Panc1 (cell line): Measurements from ENCODE around the gene ARHGAP6. TPM values are rescaled to one million over a fixed set of nuclear protein-coding genes. Genes with fewer than 3 reads are reported as not detected.

Experiments
- ATAC-seq: fragments of 200-7000 bp; cut with Tn5 transposase; 2 replicates; pipeline ENCODE4 v1.9.1; 2020; ENCODE audit warnings: mild to moderate bottlenecking, moderate library complexity
- BruUV-seq: library from RNA; stranded (reverse); fragments of 400-500 nt; replicated peaks from 2 replicates; lab custom pipeline; 2021; lab: Mats Ljungman, UMichigan
- CTCF ChIA-PET: fragments of 300-600 bp; sonication (Branson Sonifier 250); formaldehyde crosslinking; loops from one replicate; lab custom pipeline; 2022; ENCODE audit warnings: antibody characterized with exemption; lab: Charles Lee
- POLR2A ChIA-PET: fragments of 300-600 bp; sonication (Branson Sonifier 250); formaldehyde crosslinking; loops from one replicate; lab custom pipeline; 2022; ENCODE audit warnings: antibody characterized with exemption; lab: Charles Lee
- DNase-seq: peaks from one replicate; pipeline ENCODE4 v3.0.0-alpha.2; 2010; ENCODE audit warnings: low read depth, low spot score
- H3K27ac ChIP-seq: 2 replicates; pipeline ENCODE4 v1.5.1; 2011; ENCODE audit warnings: mild to moderate bottlenecking, low read length, inconsistent platforms
- H3K27me3 ChIP-seq: fragments of 200-500 bp; sonication (Bioruptor generic); 2 replicates; pipeline ENCODE4 v1.6.0; 2014; ENCODE audit warnings: low read length, inconsistent platforms; ENCODE audit not compliant: control insufficient read depth, insufficient read depth
- H3K36me3 ChIP-seq: fragments of 200-500 bp; sonication (Bioruptor generic); 2 replicates; pipeline ENCODE4 v1.5.1; 2014; ENCODE audit warnings: inconsistent platforms, mild to moderate bottlenecking, low read length, moderate library complexity; ENCODE audit not compliant: control insufficient read depth, insufficient read depth
- H3K4me1 ChIP-seq: 2 replicates; pipeline ENCODE4 v1.5.1; 2011; ENCODE audit warnings: inconsistent platforms, mild to moderate bottlenecking, low read length, moderate library complexity; ENCODE audit not compliant: control insufficient read depth, insufficient read depth
- H3K4me3 ChIP-seq, 2 experiments: 2 replicates each; pipeline ENCODE4 v1.5.1; 2011 to 2012; ENCODE audit warnings: low read depth in 2 of 2, low read length in 2 of 2, mild to moderate bottlenecking in 2 of 2, inconsistent platforms in 1 of 2, moderate library complexity in 1 of 2
- H3K9me3 ChIP-seq: fragments of 200-500 bp; sonication (Bioruptor generic); 2 replicates; pipeline ENCODE4 v1.5.1; 2014; ENCODE audit warnings: low read depth, mild to moderate bottlenecking, inconsistent platforms, low read length, moderate library complexity; ENCODE audit not compliant: control insufficient read depth, insufficient read depth
- POLR2AphosphoS5 ChIP-seq: IDR thresholded peaks from 2 replicates; pipeline ENCODE4 v1.6.1; 2012; ENCODE audit warnings: mild to moderate bottlenecking, low read depth, low read length, moderate library complexity
- SIN3A ChIP-seq: IDR thresholded peaks from 2 replicates; pipeline ENCODE4 v1.6.1; 2012; ENCODE audit warnings: low read depth, mild to moderate bottlenecking, low read length, moderate library complexity, borderline replicate concordance; ENCODE audit not compliant: insufficient read depth
- TCF7L2 ChIP-seq: IDR thresholded peaks from 2 replicates; pipeline ENCODE4 v1.6.1; 2011; ENCODE audit warnings: mild to moderate bottlenecking, low read depth, low read length, inconsistent platforms
- in situ Hi-C: cut with HindIII; loops from 2 replicates; pipeline ENCODE4 v1.10.0; 2016; ENCODE audit warnings: low sequenced_read_pairs, low pct_unique_long_range_greater_than_20kb
- intact Hi-C: fragments of 100-400 bp; cut with micrococcal nuclease; formaldehyde crosslinking; loops from one replicate; pipeline ENCODE4 v1.10.0; 2022; ENCODE audit not compliant: unreplicated experiment
- total RNA-seq: library from RNA; stranded (reverse); gene quantifications from one replicate; pipeline ENCODE4 v1.2.1, GENCODE V29; 2021; ENCODE audit not compliant: unreplicated experiment
- TF ChIP-seq, protein P1 (sequence below), 2 experiments: IDR thresholded peaks; 2 replicates each; pipeline ENCODE4 v1.6.1; 2011 to 2012; ENCODE audit warnings: low read depth in 2 of 2, control low read depth in 1 of 2, low read length in 1 of 2, mild to moderate bottlenecking in 1 of 2, moderate library complexity in 1 of 2; ENCODE audit not compliant: insufficient read depth in 1 of 2
- TF ChIP-seq, protein P2 (sequence below): fragments of 450-650 bp; IDR thresholded peaks from 2 replicates; pipeline ENCODE4 v1.5.1; 2017; ENCODE audit warnings: mild to moderate bottlenecking

Gene ARHGAP6
- total RNA-seq, 1 experiment from 2014 or later, result 0.13 TPM

DNA sequence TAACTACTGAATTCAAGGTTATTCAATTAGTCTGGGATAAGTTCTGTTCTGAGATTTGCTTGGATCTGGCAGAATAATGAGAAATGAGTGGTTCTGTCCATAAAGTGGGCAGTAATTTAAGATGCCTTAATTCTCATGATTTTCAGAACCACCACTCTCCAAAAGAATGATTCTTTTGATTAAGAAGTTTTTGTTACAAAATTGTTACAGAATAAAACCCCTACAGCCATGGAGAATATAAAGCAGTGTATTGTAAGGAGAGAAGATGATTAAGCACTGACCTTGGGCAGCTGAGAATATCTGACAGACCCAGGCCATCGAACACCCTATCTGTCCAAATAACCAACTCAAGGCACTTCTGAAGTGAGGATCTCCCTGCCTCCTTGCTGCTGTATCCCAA, 360.1 kb downstream of the ARHGAP6 start:
- Histone ChIP-seq H3K36me3 (no peaks in the 10 kb centered on the region), H3K27ac (no peak overlapping the region), H3K9me3 (no peaks in the 10 kb centered on the region), H3K4me3 (no peak overlapping the region), H3K4me1 (no peaks in the 10 kb centered on the region), H3K27me3 (no peaks in the 10 kb centered on the region)
- no peak for TF ChIP-seq POLR2AphosphoS5
- TF ChIP-seq, protein P1, sequence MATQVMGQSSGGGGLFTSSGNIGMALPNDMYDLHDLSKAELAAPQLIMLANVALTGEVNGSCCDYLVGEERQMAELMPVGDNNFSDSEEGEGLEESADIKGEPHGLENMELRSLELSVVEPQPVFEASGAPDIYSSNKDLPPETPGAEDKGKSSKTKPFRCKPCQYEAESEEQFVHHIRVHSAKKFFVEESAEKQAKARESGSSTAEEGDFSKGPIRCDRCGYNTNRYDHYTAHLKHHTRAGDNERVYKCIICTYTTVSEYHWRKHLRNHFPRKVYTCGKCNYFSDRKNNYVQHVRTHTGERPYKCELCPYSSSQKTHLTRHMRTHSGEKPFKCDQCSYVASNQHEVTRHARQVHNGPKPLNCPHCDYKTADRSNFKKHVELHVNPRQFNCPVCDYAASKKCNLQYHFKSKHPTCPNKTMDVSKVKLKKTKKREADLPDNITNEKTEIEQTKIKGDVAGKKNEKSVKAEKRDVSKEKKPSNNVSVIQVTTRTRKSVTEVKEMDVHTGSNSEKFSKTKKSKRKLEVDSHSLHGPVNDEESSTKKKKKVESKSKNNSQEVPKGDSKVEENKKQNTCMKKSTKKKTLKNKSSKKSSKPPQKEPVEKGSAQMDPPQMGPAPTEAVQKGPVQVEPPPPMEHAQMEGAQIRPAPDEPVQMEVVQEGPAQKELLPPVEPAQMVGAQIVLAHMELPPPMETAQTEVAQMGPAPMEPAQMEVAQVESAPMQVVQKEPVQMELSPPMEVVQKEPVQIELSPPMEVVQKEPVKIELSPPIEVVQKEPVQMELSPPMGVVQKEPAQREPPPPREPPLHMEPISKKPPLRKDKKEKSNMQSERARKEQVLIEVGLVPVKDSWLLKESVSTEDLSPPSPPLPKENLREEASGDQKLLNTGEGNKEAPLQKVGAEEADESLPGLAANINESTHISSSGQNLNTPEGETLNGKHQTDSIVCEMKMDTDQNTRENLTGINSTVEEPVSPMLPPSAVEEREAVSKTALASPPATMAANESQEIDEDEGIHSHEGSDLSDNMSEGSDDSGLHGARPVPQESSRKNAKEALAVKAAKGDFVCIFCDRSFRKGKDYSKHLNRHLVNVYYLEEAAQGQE (IDR thresholded peaks at IDR 0.05; ENCODE audit: insufficient read depth in 1 of 2, low read depth in 2 of 2, low read length in 1 of 2), result no peak
- TF ChIP-seq, protein P2, sequence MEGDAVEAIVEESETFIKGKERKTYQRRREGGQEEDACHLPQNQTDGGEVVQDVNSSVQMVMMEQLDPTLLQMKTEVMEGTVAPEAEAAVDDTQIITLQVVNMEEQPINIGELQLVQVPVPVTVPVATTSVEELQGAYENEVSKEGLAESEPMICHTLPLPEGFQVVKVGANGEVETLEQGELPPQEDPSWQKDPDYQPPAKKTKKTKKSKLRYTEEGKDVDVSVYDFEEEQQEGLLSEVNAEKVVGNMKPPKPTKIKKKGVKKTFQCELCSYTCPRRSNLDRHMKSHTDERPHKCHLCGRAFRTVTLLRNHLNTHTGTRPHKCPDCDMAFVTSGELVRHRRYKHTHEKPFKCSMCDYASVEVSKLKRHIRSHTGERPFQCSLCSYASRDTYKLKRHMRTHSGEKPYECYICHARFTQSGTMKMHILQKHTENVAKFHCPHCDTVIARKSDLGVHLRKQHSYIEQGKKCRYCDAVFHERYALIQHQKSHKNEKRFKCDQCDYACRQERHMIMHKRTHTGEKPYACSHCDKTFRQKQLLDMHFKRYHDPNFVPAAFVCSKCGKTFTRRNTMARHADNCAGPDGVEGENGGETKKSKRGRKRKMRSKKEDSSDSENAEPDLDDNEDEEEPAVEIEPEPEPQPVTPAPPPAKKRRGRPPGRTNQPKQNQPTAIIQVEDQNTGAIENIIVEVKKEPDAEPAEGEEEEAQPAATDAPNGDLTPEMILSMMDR, result no peak
- TF ChIP-seq TCF7L2, result no peak
- TF ChIP-seq SIN3A, result no peak
- in situ Hi-C loops (no loop called here), intact Hi-C loops (no loop called here)
- no TSS peak for BruUV-seq
- POLR2A ChIA-PET, result no interaction called here
- no peak for ATAC-seq
- CTCF ChIA-PET, result no interaction called here
- DNase-seq, result no peak

DNA sequence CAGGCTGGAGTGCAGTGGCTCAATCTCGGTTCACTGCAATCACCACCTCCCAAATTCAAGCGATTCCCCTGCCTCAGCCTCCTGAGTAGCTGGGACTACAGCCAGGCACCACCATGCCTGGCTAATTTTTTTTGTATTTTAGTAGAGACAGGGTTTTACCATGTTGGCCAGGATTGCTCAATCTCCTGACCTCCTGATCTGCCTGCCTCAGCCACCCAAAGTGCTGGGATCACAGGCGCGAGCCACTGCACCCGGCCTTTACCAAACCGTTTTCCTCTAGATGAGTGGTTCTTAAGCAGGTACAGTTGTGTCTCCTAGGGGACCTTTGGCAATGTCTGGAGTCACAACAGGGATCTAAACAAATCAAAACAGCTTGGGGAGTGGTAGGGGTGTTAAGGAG, 360.9 kb downstream of the ARHGAP6 start:
- no peak overlapping the region for H3K27ac ChIP-seq
- H3K4me3 ChIP-seq, result no peak overlapping the region
- DNase-seq (no peak), ATAC-seq (no peak)
- no peaks in the 10 kb centered on the region for H3K9me3 ChIP-seq
- H3K36me3 ChIP-seq, result no peaks in the 10 kb centered on the region
- ChIA-PET CTCF (no interaction called here), POLR2A (no interaction called here)
- intact Hi-C loops, result no loop called here
- BruUV-seq, result no TSS peak
- no peaks in the 10 kb centered on the region for H3K27me3 ChIP-seq
- in situ Hi-C loops, result no loop called here
- no peaks in the 10 kb centered on the region for H3K4me1 ChIP-seq
- TF ChIP-seq, protein P2, result no peak
- TF ChIP-seq POLR2AphosphoS5, result no peak
- TF ChIP-seq TCF7L2, result no peak
